Measurements from ENCODE around the gene HCFC2.

HCFC2 gene

DNA sequence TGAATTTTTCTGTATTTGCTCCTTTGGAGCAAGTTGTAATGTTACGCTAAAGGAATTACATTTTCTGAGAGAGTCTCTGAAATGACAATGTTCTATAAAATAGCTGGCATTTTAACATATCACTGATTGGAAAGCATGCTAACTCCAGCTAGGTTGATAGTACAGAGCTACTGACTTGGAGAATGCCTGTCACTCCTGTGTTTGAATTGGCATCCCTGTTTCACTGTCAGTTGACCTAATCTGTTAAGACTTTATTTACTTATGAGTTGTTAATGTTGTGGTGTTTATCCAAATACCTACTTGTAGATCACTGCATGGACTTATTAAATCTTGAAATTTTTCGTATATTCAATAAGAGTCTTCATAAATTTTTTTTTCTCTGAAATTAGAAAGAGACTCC is 33.6 kb downstream of the HCFC2 start:
- no peak for TF ChIP-seq SIN3A (IDR thresholded peaks at IDR 0.05; ENCODE audit: borderline replicate concordance, insufficient read depth, low read length)
- no peak for TF ChIP-seq POLR2AphosphoS5 (IDR thresholded peaks at IDR 0.05; ENCODE audit: low read depth, low read length)
- TF ChIP-seq REST (IDR thresholded peaks at IDR 0.05; ENCODE audit: insufficient read depth in 1 of 2, low read depth in 2 of 2, low read length in 2 of 2), result no peak

DNA sequence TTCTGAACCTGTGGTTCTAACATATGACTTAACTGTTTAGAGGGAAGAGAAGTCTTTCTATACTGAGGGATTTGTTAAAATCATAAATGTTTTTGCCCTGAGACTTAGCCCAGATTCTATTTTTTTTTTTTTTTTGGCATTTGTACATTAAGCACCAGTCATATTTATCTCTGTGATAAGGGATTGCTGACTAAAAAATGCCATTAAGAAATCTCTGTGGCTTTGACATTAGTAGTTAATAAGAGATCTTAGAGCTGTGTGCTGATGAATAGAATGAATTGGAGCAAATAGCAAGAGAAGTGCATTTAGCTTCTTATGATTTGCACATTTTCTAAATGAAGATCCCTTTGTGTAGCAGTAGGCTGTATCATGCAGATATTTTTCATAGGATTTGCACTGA is 41.1 kb downstream of the HCFC2 start:
- TF ChIP-seq FOXP2 (optimal IDR thresholded peaks at IDR 0.05; ENCODE audit: borderline replicate concordance, extremely low read depth, extremely low read length, insufficient read depth), result no peak
- TF ChIP-seq SIN3A (IDR thresholded peaks at IDR 0.05; ENCODE audit: borderline replicate concordance, insufficient read depth, low read length), result no peak
- no peak for TF ChIP-seq TAF1 (IDR thresholded peaks at IDR 0.05; ENCODE audit: borderline replicate concordance, insufficient read depth, low read length)
- no peak for TF ChIP-seq POLR2AphosphoS5 (IDR thresholded peaks at IDR 0.05; ENCODE audit: low read depth, low read length)
- no peak for TF ChIP-seq REST (IDR thresholded peaks at IDR 0.05; ENCODE audit: insufficient read depth in 1 of 2, low read depth in 2 of 2, low read length in 2 of 2)

- TF ChIP-seq FOXP2 (optimal IDR thresholded peaks at IDR 0.05; ENCODE audit: borderline replicate concordance, extremely low read depth, extremely low read length, insufficient read depth), result no peak
- no peak for TF ChIP-seq TAF1 (IDR thresholded peaks at IDR 0.05; ENCODE audit: borderline replicate concordance, insufficient read depth, low read length)
- TF ChIP-seq REST (IDR thresholded peaks at IDR 0.05; ENCODE audit: insufficient read depth in 1 of 2, low read depth in 2 of 2, low read length in 2 of 2), result no peak
- no peak for TF ChIP-seq SIN3A (IDR thresholded peaks at IDR 0.05; ENCODE audit: borderline replicate concordance, insufficient read depth, low read length)
These were observed 42.6 kb downstream of the HCFC2 start for GRCh38 chr12:104106965-104107364.

DNA sequence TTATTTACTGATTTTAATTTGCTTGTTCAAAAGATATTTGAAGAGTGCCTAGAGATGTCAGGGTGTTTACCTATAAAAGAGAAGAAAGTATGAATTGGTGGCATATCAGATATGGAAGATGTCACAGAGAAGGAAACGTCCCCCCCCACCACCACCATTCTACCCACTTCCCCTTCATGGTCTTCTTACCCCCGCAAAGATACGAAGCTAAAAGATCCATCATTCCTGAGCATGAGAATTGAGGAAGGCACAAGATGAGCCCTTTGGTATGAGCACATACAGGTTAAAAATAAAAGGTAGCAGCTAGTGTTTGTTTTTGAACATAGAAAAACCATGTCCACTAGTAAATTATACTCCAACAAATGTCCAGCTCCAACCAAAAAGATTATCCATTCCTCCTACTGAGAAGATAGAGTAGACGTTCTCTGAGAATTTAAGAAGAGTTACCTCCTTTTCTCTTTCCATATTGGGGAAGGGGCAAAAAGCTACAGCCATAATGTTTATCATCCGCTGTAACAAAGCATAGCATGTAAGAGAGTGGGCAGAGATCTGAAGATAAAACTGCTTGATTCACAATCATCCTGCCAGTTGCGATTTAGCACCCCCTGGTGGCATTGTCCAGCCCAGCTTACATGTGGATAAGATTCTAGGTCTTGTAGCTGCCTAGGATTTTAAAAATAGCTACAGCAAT is 44.6 kb downstream of the HCFC2 start:
- TF ChIP-seq FOXP2 (optimal IDR thresholded peaks at IDR 0.05; ENCODE audit: borderline replicate concordance, extremely low read depth, extremely low read length, insufficient read depth), result no peak
- TF ChIP-seq POLR2AphosphoS5 (IDR thresholded peaks at IDR 0.05; ENCODE audit: low read depth, low read length), result no peak

DNA sequence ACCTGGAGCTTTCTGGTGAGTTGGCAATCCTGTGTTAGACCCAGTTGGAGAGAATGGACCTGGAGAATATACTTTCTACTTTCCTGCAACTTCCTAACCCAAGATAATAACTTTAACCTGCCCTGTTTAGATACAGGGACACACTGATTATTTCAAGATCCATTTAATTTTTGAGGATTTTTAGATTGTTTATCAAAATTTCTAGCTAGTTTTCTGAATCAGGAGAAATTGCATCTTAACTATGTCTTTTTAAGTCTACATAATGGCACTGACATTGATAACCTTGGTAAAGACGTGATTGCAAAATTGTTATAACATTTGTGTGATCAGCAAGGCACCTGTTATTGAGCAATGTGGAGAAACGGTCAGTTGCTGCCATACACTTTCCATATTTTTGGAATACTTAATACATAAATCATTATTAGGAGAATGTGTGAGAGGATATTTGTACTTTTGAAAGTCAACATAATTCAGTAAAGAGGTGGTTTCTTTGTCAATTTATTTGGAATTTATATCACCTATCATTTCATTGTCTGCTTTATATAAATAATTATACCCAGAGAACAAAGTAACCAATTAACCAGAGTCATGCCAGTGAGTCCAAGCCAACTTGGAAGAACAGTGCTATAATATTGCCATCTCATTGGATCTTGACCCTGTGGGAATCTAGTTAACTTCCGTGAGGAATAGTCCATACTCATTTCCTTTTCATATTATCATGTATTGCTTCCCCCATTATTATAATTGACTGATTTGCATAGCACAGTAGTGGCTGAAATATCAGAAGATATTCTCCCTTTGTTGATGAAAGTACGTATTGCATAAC is 45.3 kb downstream of the HCFC2 start:
- TF ChIP-seq FOXP2 (optimal IDR thresholded peaks at IDR 0.05; ENCODE audit: borderline replicate concordance, extremely low read depth, extremely low read length, insufficient read depth) (no peak), TAF1 (IDR thresholded peaks at IDR 0.05; ENCODE audit: borderline replicate concordance, insufficient read depth, low read length) (no peak), POLR2AphosphoS5 (IDR thresholded peaks at IDR 0.05; ENCODE audit: low read depth, low read length) (no peak), REST (IDR thresholded peaks at IDR 0.05; ENCODE audit: insufficient read depth in 1 of 2, low read depth in 2 of 2, low read length in 2 of 2) (no peak), SIN3A (IDR thresholded peaks at IDR 0.05; ENCODE audit: borderline replicate concordance, insufficient read depth, low read length) (no peak)

Measured in PFSK-1 (cell line).